Fibroblast of lung (primary cell): ENCODE measurements around the gene LIG1. TPM values are rescaled to one million over a fixed set of nuclear protein-coding genes. Genes with fewer than 3 reads are reported as not detected.
"Not testable (repeated sequence)": the region's sequence is repeated elsewhere in the genome, so short reads cannot be mapped to it uniquely, and the experiment has no call there.

ENCODE experiments used
- DNase-seq, 2 donors: peaks; one replicate each; pipeline versions ENCODE4 v3.0.0 to v3.0.0-alpha.2; 2010; ENCODE audit warnings: low read depth in 2 of 2
- H2AFZ ChIP-seq: 2 replicates; pipeline ENCODE4 v1.5.1; 2012; ENCODE audit warnings: low read length, control low read depth, inconsistent platforms
- H3K27ac ChIP-seq: 2 replicates; pipeline ENCODE4 v1.5.1; 2011; ENCODE audit warnings: low read length, control low read depth; ENCODE audit not compliant: insufficient read depth
- H3K27me3 ChIP-seq: 2 replicates; pipeline ENCODE4 v1.5.1; 2011; ENCODE audit warnings: mild to moderate bottlenecking, low read length; ENCODE audit not compliant: control insufficient read depth, insufficient read depth
- H3K36me3 ChIP-seq: 2 replicates; pipeline ENCODE4 v1.5.1; 2011; ENCODE audit warnings: low read length; ENCODE audit not compliant: control insufficient read depth, insufficient read depth
- H3K4me1 ChIP-seq: 2 replicates; pipeline ENCODE4 v1.5.1; 2011; ENCODE audit warnings: low read length; ENCODE audit not compliant: control insufficient read depth, insufficient read depth; ENCODE audit errors: extremely low read depth
- H3K4me2 ChIP-seq: 2 replicates; pipeline ENCODE4 v1.5.1; 2011; ENCODE audit warnings: low read length, control low read depth; ENCODE audit not compliant: insufficient read depth; ENCODE audit errors: extremely low read depth
- H3K4me3 ChIP-seq, 4 experiments: fragments of 200-600 bp in 1 of 4; sonication (generic) in 1 of 4; replicated peaks in 1 of 4; 2 replicates each; pipeline ENCODE4 v1.5.1; 2011 to 2016; ENCODE audit warnings: low read length in 4 of 4, low read depth in 3 of 4, mild to moderate bottlenecking in 3 of 4, control low read depth in 2 of 4, inconsistent platforms in 1 of 4, mixed read lengths in 1 of 4; ENCODE audit not compliant: insufficient read depth in 1 of 4; ENCODE audit errors: control extremely low read depth in 1 of 4
- H3K79me2 ChIP-seq: 2 replicates; pipeline ENCODE4 v1.5.1; 2012; ENCODE audit warnings: mild to moderate bottlenecking, low read length, inconsistent platforms; ENCODE audit not compliant: control insufficient read depth, insufficient read depth
- H3K9ac ChIP-seq: 2 replicates; pipeline ENCODE4 v1.5.1; 2011; ENCODE audit warnings: mild to moderate bottlenecking, low read length, control low read depth; ENCODE audit not compliant: insufficient read depth
- H3K9me3 ChIP-seq: 2 replicates; pipeline ENCODE4 v1.5.1; 2012; ENCODE audit warnings: low read depth, low read length; ENCODE audit not compliant: control insufficient read depth, insufficient read depth
- H4K20me1 ChIP-seq: 2 replicates; pipeline ENCODE4 v1.5.1; 2011; ENCODE audit warnings: low read length; ENCODE audit not compliant: control insufficient read depth, insufficient read depth; ENCODE audit errors: extremely low read depth
- EZH2 ChIP-seq: IDR thresholded peaks from 2 replicates; pipeline ENCODE4 v1.5.1; 2012; ENCODE audit warnings: low read length, control low read depth, mild to moderate bottlenecking; ENCODE audit errors: missing control alignments
- polyA plus RNA-seq, 2 donors: library from polyadenylated mRNA; depleted of rRNA in 1 of 2; stranded (reverse) in 1 of 2; unstranded in 1 of 2; fragments of >200 nt; gene quantifications; 2 replicates each; pipeline ENCODE4 v1.2.1, GENCODE V29; 2011 to 2012; ENCODE audit warnings: missing spikeins in 1 of 2
- total RNA-seq: library from RNA; depleted of rRNA; stranded (reverse); fragments of >200 nt; gene quantifications from 2 replicates; pipeline ENCODE4 v1.2.1, GENCODE V29; 2014
- TF ChIP-seq, protein P1 (sequence below), 2 donors: IDR thresholded peaks in 1 of 2; conservative IDR thresholded peaks in 1 of 2; 1 replicate in 1 of 2; 2 replicates in 1 of 2; pipeline ENCODE4 v1.5.1; 2011 to 2012; ENCODE audit warnings: low read length in 2 of 2, control low read depth in 1 of 2, inconsistent platforms in 1 of 2, low read depth in 1 of 2, mild to moderate bottlenecking in 1 of 2

LIG1 gene
- total and polyA plus RNA-seq, 2 donors (not counting 1 experiment from before 2014, with no cell fraction given): 10.6 TPM

DNA sequence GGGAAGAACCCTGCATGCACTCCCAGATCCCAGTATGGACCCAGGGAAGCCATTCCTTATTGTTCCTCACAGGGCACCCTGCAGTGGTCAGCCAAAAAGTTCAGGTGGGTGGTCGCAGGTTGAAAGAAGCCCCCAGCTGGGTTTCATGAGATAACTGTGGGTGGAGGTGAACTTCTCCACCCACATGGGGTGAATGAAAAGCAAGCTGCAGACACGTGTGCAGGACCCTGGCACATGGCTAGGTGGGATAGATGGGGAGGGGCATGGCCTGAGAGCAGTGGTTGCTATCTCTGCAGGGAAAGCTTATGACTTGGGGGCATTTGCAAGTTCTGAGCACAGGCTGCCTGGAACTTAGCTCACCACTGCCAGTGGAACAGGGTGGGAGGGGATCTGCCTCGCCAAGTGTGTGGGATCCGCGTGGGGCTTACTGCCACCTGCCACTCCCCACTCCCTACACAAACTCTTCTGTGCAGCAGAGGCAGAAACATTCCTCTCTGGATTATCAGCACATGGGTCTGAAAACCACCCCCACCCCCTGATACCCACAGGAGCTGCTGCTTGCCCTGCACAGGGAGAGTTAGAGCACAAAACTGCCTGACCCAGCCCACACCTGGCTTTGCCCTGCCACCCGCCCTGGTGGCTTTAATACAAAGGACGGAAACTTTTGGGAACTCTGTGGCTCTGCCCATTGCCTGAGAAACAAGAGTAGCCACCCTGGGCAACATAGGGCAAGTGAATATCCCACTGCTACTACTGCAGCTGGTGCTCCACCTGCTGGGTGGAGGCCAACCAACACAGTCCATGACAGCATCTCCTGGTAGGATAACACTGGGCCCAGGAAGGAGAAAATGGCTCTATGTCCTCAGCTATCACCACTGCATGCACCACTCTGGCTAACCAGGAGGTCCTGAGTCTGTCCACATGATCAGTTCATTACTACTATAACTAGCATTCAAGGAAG, 84.0 kb downstream of the LIG1 start:
- Histone ChIP-seq H3K9me3 (no peaks in the 10 kb centered on the region), H3K9ac (no peak overlapping the region), H3K4me3 (no peak overlapping the region), H3K4me2 (no peak overlapping the region), H3K4me1 (no peaks in the 10 kb centered on the region), H3K27ac (no peak overlapping the region), H4K20me1 (no peaks in the 10 kb centered on the region), H2AFZ (no peak overlapping the region), H3K36me3 (no peaks in the 10 kb centered on the region), H3K79me2 (no peaks in the 10 kb centered on the region), H3K27me3 (peaks cover 9% of the 10 kb centered on the region)
- no peak for DNase-seq
- TF ChIP-seq EZH2: no peak
- TF ChIP-seq, protein P1, sequence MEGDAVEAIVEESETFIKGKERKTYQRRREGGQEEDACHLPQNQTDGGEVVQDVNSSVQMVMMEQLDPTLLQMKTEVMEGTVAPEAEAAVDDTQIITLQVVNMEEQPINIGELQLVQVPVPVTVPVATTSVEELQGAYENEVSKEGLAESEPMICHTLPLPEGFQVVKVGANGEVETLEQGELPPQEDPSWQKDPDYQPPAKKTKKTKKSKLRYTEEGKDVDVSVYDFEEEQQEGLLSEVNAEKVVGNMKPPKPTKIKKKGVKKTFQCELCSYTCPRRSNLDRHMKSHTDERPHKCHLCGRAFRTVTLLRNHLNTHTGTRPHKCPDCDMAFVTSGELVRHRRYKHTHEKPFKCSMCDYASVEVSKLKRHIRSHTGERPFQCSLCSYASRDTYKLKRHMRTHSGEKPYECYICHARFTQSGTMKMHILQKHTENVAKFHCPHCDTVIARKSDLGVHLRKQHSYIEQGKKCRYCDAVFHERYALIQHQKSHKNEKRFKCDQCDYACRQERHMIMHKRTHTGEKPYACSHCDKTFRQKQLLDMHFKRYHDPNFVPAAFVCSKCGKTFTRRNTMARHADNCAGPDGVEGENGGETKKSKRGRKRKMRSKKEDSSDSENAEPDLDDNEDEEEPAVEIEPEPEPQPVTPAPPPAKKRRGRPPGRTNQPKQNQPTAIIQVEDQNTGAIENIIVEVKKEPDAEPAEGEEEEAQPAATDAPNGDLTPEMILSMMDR (conservative IDR thresholded peaks at IDR 0.05 in 1 of 2, IDR thresholded peaks at IDR 0.05 in 1 of 2; ENCODE audit: low read depth in 1 of 2, low read length in 2 of 2): no peak

DNA sequence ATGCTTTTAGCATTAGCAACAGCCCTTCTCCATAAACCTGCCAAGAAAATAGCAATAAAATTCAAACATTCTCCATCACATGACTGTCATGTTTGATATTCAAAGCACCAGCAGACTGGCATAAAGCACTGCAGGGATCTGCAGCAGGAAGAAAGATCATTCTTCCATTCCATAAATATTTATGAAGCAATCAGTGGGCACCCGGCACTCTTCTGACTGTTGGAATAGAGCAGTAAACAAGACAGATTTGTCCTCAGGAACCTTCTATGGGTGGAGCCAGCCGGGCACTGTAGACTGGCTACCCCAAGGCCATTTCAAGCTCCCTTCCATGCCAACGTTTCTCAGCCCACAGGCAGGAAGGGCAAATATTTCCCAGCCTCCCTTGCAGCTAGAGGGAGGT, 85.1 kb downstream of the LIG1 start:
- H3K4me3 ChIP-seq: no peak overlapping the region
- H3K36me3 ChIP-seq: no peaks in the 10 kb centered on the region
- H3K4me1 ChIP-seq: no peaks in the 10 kb centered on the region
- no peak overlapping the region for H3K4me2 ChIP-seq
- H2AFZ ChIP-seq: no peak overlapping the region
- no peaks in the 10 kb centered on the region for H3K9me3 ChIP-seq
- H3K9ac ChIP-seq: no peak overlapping the region
- peaks cover 9% of the 10 kb centered on the region for H3K27me3 ChIP-seq
- H4K20me1 ChIP-seq: no peaks in the 10 kb centered on the region
- H3K27ac ChIP-seq: no peak overlapping the region
- H3K79me2 ChIP-seq: no peaks in the 10 kb centered on the region
- DNase-seq: no peak
- TF ChIP-seq, protein P1 (conservative IDR thresholded peaks at IDR 0.05 in 1 of 2, IDR thresholded peaks at IDR 0.05 in 1 of 2; ENCODE audit: low read depth in 1 of 2, low read length in 2 of 2): no peak
- no peak for TF ChIP-seq EZH2

DNA sequence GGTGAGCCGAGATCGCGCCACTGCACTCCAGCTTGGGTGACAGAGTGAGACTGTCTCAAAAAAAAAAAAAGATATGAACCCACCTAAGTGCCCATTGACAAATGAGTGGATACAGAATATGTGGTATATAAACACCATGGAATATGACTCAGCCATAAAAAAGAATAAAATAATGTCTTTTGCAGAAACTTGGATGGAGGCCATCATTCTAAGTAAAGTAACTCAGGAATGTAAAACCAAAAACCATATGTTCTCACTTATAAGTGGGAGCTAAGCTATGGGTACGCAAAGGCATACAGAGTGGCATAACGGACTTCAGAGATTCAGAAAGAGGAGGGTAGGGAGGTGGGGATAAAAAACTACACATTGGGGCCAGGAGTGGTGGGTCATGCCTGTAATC, 89.0 kb downstream of the LIG1 start:
- H3K4me1 ChIP-seq: no peaks in the 10 kb centered on the region
- no peak for TF ChIP-seq EZH2
- TF ChIP-seq, protein P1 (conservative IDR thresholded peaks at IDR 0.05 in 1 of 2, IDR thresholded peaks at IDR 0.05 in 1 of 2; ENCODE audit: low read depth in 1 of 2, low read length in 2 of 2): no peak
- H3K79me2 ChIP-seq: no peaks in the 10 kb centered on the region
- no peak overlapping the region for H3K4me3 ChIP-seq
- no peaks in the 10 kb centered on the region for H3K9me3 ChIP-seq
- H3K9ac ChIP-seq: no peak overlapping the region
- no peak overlapping the region for H2AFZ ChIP-seq
- H3K4me2 ChIP-seq: no peak overlapping the region
- H3K27ac ChIP-seq: no peak overlapping the region
- no peak for DNase-seq
- no peaks in the 10 kb centered on the region for H4K20me1 ChIP-seq
- no peaks in the 10 kb centered on the region for H3K36me3 ChIP-seq
- H3K27me3 ChIP-seq: no peaks in the 10 kb centered on the region

GRCh38 chr19:48070177-48070769, 99.9 kb downstream of the LIG1 start:
- not testable (repeated sequence) for H3K27ac ChIP-seq, H4K20me1 ChIP-seq, H3K79me2 ChIP-seq, H3K4me1 ChIP-seq, H3K9me3 ChIP-seq, H3K36me3 ChIP-seq, DNase-seq, H3K4me3 ChIP-seq, H3K27me3 ChIP-seq, H3K9ac ChIP-seq, H2AFZ ChIP-seq, H3K4me2 ChIP-seq
